ENCODE results near the gene CCIN.

- TF ChIP-seq CTCF (IDR thresholded peaks at IDR 0.05; ENCODE audit: borderline replicate concordance, extremely low read depth, low read length, poor library complexity, severe bottlenecking) (no peak), EZH2 (IDR thresholded peaks at IDR 0.05; ENCODE audit: borderline replicate concordance, low read depth, low read length, severe bottlenecking) (no peak)
Measured at GRCh38 chr9:36138901-36139300, 30.3 kb upstream of the CCIN start.

Data from DND-41 (cell line).